GM19328 (cell line): ENCODE measurements around the gene COMMD3.
"Not testable (repeated sequence)": the region's sequence is repeated elsewhere in the genome, so short reads cannot be mapped to it uniquely, and the experiment has no call there.

Experiments used
- ATAC-seq: cut with Tn5 transposase; IDR thresholded peaks from one replicate; pipeline ENCODE4 v1.9.1; 2021; ENCODE audit warnings: mild to moderate bottlenecking, moderate library complexity; ENCODE audit not compliant: unreplicated experiment

COMMD3 gene

GRCh38 chr10:22316286-22317075, at the start of gene COMMD3:
TSS of gene COMMD3 (plus strand) at chr10:22316388. CDS start at chr10:22316418, 30 bp downstream.
- peak; percentile 51 for ATAC-seq

DNA sequence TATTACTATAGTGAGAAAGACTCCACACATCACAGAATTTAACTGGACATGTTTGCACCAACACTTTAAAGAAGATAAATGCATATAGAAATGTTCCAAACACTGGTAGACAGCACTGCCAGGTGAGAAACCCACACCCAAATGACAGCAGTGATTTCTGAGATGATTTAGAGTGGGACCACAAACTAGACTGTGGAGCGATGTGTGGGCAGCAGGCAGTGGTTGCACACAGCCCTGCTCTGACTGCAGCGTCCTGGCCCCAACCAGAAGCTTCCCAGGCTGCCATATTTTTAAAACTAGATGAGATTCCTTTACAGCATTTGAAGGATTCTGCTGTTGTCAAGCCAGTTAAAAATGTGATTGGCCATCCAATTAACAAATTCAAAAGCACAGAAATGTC, 47.7 kb upstream of the COMMD3 start:
- ATAC-seq, result no peak

DNA sequence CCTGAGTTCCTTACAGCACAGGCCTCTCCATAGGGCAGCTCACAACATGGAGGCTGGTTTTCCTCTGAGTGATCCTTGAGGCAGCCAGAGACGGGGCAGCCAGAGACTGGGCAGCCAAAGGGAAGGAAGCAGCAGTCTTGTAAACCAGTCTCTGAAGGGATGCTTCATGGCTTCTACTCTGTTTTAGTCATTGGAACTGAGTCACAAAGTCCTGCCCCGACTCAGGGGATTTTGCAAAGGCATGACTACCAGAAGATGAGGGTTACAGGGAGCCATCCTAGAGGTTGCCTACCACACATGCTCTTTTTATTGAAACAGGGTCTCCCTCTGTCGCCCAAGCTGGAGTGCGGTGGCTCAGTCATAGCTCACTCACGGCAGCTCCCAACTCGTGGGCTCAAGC, 44.4 kb upstream of the COMMD3 start:
- ATAC-seq, result no peak

- ATAC-seq, result no peak
Observed at GRCh38 chr10:22278441-22278782, 37.8 kb upstream of the COMMD3 start.

DNA sequence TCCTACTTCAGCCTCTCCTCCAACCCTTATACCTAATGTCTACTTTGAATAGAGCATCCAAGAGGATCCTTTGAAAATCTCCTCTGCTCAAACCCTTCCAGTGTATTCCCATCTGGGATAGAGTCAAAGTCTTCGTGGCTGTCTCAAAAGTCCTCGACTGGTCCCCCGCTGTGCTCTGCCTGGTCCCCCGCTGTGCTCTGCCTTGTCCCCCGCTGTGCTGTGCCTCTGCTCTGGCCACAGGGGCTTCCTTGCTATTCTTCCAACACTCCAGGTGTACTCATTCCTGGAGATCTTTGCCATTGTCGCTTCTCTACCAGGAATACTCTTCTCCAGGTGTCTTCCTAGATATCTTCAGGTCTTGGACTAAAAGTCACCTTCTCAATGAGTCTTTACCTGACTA, 36.1 kb upstream of the COMMD3 start:
- ATAC-seq, result no peak

DNA sequence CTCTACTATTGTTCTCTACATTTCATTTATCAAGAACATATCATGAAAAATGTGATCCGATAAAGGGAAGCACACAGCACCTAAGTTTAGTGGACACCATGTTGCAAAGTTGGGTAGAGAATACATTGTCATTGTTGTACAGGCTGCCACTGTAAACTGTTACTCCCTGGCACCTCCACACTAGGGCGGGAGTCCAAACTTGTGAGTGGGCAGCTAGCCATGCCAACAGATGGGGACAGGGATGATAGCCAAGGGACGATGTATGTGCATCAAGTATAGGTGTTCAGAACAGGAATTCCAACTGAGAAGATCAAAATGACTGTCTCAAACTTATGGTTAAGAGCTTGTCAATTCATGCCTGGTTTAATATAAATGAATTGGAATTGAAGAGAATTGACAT, 31.1 kb upstream of the COMMD3 start:
- no peak for ATAC-seq

DNA sequence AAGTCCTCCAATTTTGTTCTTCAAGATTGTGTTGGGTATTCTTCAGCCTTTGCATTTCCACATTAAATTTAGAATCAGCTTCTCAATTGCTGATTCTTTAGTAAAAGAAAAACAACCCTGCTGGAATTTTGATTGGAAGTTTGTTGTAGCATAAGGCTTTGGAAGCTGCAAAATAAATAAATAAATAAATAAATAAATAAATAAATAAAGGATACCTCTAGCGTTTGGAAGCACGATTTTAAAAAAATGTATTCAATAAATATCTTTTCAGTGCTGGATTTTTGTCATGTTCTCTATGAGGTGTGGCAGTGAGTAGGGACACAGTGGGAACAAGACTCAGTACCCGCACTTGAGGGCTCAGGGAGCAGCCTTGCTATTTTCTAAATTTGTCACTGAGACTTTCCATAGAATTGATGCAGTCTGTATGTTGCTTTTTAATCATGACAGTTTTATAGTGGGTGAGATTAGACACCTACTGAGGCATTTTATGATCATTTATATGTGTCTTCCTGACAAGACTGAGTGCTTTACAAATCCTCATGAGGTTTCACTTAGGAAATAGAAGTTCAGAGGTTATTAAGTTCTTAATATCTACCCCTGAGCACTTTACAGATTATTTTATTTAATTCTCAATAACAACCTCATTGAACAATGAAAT, 22.3 kb upstream of the COMMD3 start:
- ATAC-seq, result no peak

DNA sequence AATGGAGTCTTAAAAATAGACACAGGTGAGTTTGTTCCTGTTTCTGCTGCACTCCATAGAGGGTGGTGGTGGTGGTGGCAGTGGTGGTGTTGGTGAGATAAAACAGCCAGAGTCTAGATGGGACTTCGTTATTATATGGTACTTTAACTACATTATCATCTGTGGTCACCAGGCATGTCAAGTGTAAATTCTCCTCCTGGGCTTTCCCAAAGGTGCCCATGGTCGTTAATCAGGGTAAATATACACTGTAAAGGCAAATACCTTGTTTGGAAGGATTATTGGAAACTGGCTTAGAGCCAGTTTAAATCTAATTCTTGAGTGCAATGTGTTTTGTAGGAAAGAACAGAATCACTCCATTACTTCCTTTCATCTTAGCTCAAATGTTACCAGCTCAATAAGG, 21.5 kb upstream of the COMMD3 start:
- ATAC-seq, result no peak

- no peak for ATAC-seq
Observed at GRCh38 chr10:22301193-22301592, 15.0 kb upstream of the COMMD3 start.

GRCh38 chr10:22303461-22303860, 12.7 kb upstream of the COMMD3 start:
- no peak for ATAC-seq

- no peak for ATAC-seq
Observed at GRCh38 chr10:22305721-22306120, 10.5 kb upstream of the COMMD3 start.

GRCh38 chr10:22308390-22308789, 7.8 kb upstream of the COMMD3 start:
- ATAC-seq, result peak; percentile 77

GRCh38 chr10:22309180-22310000, 6.8 kb upstream of the COMMD3 start:
- ATAC-seq, result no peak

GRCh38 chr10:22310012-22310411, 6.2 kb upstream of the COMMD3 start:
- not testable (repeated sequence) for ATAC-seq

DNA sequence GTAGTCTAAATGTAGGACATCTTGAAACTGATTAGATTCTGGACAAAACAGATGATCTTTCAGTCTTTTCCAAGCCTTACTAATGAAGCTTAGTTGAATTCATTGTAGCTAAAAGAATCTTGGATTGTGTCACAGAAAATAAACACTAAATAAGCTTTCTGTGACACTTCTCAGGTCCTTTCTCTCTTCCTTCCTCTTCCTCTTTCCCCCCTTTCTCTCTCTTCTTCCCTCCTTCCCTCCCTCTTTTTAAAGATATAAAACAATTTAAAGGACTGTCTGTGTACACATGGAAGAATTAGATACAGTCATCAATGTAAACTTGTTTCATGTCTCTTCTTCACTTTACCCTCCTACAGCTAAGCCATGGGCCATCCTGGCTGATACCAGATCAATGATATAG, 5.3 kb upstream of the COMMD3 start:
- ATAC-seq, result no peak

GRCh38 chr10:22314852-22315251, 1.3 kb upstream of the COMMD3 start:
- ATAC-seq, result no peak

GRCh38 chr10:22315455-22316285, 518 bp upstream of the COMMD3 start:
- ATAC-seq, result peak; percentile 22

DNA sequence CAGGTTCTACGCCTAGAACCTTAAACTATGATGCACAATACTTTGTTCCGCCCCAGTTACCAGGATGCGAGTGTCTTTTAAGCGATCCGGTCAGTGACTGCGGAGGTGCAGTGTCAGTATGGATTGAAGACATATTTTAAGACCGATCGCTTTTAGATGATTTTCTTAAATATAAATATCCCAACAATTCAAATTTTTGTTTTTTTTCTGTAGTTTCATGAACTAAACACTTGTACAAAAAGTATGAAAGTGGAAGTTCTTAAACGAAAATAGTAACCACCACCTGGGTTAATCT, 835 bp downstream of the COMMD3 start:
- ATAC-seq, result peak; percentile 21

DNA sequence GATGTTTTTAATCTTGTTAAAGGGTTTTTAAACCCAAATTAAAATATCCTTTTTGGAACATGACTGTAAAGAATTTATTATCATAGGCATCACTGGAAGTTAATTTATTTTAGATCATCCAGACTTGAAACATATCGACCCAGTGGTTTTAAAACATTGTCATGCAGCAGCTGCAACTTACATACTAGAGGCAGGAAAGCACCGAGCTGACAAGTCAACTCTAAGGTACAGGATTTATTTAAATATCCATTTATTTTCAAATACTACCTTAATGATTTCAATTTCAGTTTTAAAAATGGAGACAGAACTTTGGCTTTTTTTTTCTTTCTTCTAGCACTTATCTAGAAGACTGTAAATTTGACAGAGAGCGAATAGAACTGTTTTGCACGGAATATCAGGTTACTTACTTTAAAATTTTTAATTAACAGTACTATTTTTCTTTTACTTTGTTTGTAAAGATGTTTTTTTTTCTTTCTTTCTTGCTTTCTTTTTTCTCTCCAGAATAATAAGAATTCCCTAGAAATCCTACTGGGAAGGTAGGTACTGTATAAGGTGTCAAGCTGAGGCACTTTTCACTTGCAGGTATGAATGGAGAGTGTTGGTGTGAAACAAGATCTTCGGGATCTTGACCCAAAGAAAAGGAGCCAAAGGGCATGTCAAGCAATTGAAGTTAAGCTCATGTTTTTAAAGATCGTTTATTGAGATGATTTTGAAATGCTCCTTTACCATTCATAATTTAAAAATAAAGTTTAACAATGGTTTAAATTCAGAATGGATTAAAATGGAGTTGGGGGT, 1.8 kb downstream of the COMMD3 start:
- no peak for ATAC-seq

- ATAC-seq, result no peak
Observed at GRCh38 chr10:22318772-22319171, 2.6 kb downstream of the COMMD3 start.
